Epidermal melanocyte (primary cell): ENCODE measurements around the gene RENBP.

Experiments
- DNase-seq: peaks from one replicate; pipeline ENCODE4 v3.0.0; 2011; ENCODE audit warnings: low spot score; ENCODE audit not compliant: insufficient read length

The RENBP gene

GRCh38 chrX:153954558-153955227 lies 10.2 kb upstream of the RENBP start:
- no peak for DNase-seq

GRCh38 chrX:153953892-153954557 lies 9.6 kb upstream of the RENBP start:
- no peak for DNase-seq

GRCh38 chrX:153953342-153953830 lies 8.9 kb upstream of the RENBP start:
- peak; percentile 74 for DNase-seq

- DNase-seq: no peak
These were observed 8.1 kb upstream of the RENBP start for GRCh38 chrX:153952373-153953026.

DNA sequence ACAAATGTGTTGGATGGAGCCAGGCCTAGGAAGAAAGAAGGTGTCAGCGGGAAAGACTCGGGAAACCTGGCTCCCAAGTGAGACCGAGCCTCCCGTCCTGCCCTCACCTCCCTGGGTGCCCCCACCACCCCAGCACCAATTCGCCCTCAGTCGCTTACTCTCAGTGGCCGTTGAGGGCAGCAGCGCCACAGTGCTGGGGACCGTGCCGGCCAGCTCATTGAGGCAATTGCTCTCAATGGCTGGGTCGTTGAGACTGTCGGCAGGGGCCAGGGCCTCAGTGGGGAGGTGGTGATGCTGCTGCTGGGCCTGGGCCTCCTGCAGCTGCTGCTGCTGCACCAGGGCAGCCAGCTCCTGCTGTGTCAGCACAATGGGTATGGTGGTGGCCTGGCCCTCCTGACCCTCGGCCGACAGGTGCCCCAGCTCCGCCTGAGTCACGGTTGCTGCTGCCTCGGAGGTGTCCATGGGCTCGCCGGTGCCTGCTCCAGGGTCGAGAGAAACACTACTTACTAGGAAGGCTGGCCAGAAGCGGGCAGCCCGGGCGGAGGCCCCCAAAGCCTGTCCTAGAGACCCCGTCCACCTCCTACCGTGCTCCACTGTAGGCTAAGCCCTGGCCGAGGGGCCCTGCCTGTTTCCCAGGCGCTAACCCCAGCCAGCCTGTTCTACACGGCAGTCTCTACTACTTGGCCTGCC lies 7.4 kb upstream of the RENBP start:
- DNase-seq: no peak

GRCh38 chrX:153950127-153950526 lies 5.7 kb upstream of the RENBP start:
- DNase-seq: no peak

GRCh38 chrX:153948847-153949805 lies 4.7 kb upstream of the RENBP start:
- DNase-seq: no peak

GRCh38 chrX:153948002-153948466 lies 3.6 kb upstream of the RENBP start:
- DNase-seq: no peak

- DNase-seq: peak; percentile 77
These were observed 2.7 kb upstream of the RENBP start for GRCh38 chrX:153947009-153947769.

DNA sequence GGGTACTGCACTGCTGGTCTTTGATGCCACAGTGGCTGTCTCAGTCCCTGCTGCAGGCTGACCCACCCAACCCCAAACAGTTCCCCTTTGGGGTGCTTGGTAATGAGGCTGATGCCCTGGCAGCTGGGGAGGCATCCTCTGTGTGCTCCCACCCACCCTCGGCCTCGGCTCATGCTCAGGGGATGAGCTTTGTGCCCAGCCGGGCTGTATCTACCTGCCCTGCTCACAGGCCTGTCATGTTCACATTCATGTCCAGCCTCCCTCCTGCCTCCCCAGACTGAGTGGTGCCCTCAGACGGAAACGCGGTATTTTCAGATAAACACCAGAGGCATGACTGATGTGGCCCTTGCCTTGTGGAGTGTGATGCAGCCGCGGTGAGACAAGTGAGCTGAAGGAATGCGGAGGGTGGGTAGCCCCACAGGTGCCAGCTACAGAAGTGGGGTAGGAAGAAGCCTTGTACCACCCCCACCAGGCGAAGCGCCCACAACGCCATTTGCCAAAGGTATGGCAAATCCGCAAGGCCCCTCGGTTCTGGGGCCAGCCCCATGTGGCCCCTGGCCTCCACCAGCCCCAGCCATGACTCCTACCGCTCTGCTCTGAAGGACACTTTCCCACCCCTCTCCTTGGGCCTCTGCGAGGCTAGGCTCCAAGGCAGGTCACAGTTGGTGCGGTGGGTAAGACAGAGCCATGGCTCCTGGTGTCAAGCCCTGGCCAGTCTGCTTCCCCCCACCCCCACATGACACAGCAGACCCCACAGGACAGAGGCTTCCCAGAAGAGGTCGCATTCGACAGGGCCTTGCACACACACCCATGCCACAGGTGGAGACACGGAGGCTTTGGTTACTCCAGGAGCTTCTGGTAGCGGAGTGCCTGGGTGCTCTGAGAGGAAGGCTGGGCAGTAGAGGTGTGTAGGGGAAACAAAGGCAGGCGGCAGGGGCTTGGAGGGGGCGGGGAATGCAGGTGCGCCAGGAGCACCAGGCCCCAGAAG lies 1.8 kb upstream of the RENBP start:
- DNase-seq: no peak

DNA sequence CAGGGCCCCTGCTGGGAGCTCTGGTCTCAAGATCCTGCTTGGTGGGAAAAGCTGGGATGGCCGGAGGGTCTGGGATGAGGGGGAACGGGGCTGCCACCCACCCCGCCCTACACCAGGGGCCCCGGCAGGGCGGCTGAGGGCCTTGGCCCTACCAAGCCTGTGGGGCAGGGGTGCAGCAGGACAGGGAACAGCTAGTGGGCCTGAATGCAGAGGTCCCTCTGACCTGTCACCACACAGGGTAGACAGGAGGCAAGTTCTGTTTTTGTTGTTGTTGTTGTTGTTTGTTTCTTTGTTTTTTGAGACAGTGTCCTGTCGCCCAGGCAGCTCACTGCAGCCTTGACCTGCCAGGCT lies 332 bp upstream of the RENBP start:
- DNase-seq: no peak

DNA sequence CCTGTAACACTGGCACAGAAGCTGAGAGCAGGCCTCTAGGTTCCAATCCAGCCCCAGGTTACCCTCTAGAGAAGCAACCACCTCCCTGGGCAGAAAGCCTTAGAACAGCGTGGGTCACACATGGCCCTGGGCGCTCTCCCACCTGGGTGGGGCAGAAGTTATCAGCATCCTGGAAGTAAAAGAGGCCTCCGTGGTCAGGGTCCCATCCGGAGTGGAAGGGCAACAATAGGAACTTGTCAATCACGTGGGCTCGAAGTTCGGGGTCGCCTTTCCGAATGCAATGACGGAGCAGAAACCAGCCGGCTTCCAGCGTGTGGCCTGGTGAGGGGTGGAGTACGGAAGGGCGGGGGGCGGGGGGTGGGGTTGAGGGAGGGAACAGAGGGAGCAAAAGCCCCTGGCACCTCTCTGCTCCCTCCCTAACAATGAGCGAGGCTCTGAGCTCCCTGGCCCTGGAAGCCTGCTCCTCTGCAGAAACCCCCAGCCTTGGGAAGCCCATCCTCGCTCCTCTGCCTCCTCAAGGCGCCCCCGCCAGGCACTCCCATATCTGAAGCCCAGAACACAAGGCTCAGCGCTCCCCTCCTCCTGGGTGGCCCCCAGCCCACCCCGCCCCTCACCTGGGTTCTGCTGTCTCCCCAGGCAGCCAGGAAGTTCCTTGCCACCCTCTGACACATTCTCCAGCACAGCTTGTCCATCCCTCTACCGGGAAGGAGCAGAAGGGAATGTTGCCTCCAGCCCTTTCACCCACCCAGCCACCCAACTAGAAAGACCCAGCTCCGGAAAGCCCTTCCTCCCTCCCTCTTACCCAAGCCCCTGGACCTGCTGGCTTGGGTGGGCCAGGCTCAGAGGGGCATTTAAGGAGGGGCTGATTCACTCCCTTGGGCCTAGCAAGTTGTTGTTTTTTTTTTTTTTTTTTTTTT lies 2.8 kb downstream of the RENBP start:
- DNase-seq: no peak

GRCh38 chrX:153939573-153939972 lies 4.9 kb downstream of the RENBP start:
- DNase-seq: no peak

DNA sequence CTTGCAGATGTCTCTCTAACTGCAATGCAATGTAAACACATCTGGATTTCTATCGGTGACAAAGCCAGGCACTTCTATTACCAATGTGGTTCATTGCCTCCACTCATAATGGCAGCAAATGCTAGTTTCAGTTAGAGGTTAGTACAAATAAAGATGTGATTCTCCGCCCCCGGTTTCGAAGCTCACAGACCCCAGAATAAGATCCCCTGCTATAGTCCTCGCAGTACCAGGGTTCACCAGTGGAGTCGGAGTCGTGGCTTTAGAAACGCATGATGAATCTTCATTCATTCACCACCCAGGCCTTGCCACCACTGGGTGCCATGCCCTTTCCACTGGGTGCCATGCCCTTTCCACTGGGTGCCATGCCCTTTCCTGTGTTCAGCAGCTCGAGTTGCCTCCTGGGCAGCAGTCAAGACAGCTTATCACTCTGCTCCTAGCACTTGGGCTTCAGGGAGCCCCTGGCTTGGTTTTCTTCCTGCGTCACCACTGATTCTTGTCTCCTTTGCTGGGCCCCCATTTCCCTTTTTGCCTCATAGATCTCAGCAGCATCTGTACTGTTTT lies 6.1 kb downstream of the RENBP start:
- DNase-seq: no peak

DNA sequence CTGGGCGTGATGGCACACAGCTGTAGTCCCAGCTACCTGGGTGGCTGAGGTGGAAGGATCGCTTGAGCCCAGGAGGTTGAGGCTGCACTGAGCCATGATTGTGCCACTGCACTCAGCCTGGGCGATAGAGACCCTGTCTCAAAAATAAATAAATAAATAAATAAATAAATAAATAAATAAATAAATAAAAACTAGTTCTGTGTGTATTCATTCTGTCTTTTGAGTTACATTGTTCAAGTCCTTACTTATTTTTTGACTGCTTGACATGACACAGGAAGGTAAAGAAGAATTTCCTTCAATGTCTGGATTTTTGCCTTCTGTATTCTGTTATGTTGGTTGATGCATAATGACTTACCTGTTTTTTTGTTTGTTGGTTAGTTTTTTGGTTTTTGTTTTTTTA lies 7.4 kb downstream of the RENBP start:
- no peak for DNase-seq

- no peak for DNase-seq
These were observed 9.1 kb downstream of the RENBP start for GRCh38 chrX:153935326-153935851.

GRCh38 chrX:153934762-153935325 lies 9.6 kb downstream of the RENBP start, which contains the start of gene NAA10:
Gene NAA10 (minus strand): TSS chrX:153935037. CDS start chrX:153934904, 133 bp downstream.
- DNase-seq: peak; percentile 80
